Mucosa of rectum (tissue), 2 donors: ENCODE data around the gene INAVA.
"Not testable (repeated sequence)": the region's sequence is repeated elsewhere in the genome, so short reads cannot be mapped to it uniquely, and the experiment has no call there.

ENCODE experiments used
- H3K27ac ChIP-seq, 2 donors: one replicate each; pipeline ENCODE4 v1.7.0; 2013; ENCODE audit warnings: inconsistent platforms in 2 of 2, low read depth in 2 of 2, low read length in 2 of 2
- H3K27me3 ChIP-seq, 2 donors: one replicate each; pipeline ENCODE4 v1.7.0; 2013; ENCODE audit warnings: low read length in 2 of 2; ENCODE audit not compliant: control insufficient read depth in 2 of 2, insufficient read depth in 2 of 2
- H3K36me3 ChIP-seq, 2 donors: one replicate each; pipeline ENCODE4 v1.7.0; 2013; ENCODE audit warnings: low read length in 2 of 2; ENCODE audit not compliant: control insufficient read depth in 2 of 2, insufficient read depth in 2 of 2
- H3K4me1 ChIP-seq, 2 donors: one replicate each; pipeline ENCODE4 v1.7.0; 2013; ENCODE audit warnings: low read length in 2 of 2, mild to moderate bottlenecking in 1 of 2; ENCODE audit not compliant: control insufficient read depth in 2 of 2, insufficient read depth in 2 of 2
- H3K4me3 ChIP-seq, 2 donors: one replicate each; pipeline ENCODE4 v1.7.0; 2013; ENCODE audit warnings: low read length in 2 of 2
- H3K9ac ChIP-seq, 2 donors: one replicate each; pipeline ENCODE4 v1.7.0; 2013; ENCODE audit warnings: low read length in 2 of 2, low read depth in 1 of 2, mild to moderate bottlenecking in 1 of 2
- H3K9me3 ChIP-seq, 2 donors: one replicate each; pipeline ENCODE4 v1.7.0; 2013; ENCODE audit warnings: low read length in 2 of 2; ENCODE audit not compliant: control insufficient read depth in 2 of 2
- donor health status: healthy.
- donor health status: Normal muscosa, but diverticular disease.

The INAVA gene

DNA sequence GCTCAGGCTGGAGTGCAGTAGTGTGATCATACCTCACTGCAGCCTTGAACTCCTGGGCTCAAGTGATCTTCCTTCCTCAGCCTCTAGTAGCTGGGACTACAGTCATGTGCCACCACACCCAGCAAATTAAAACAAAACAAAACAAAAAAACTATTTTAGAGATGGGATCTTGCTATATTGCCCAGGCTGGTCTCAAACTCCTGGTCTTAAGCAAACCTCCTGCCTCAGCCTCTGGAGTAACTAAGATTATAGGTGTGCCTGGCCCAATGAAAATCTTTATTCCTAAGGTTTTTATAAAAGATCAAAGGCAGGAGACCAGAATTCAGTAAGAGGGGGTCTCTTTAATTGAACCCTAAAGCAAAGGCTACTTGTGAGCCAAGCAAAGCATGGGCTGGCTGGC, 10.1 kb downstream of the INAVA start:
- Histone ChIP-seq H3K4me3 (no peak overlapping the region), H3K27ac (peak overlapping the region; percentile 95 to 96), H3K9me3 (no peaks in the 10 kb centered on the region), H3K4me1 (peaks cover 53 to 77% of the 10 kb centered on the region in 2 donors), H3K9ac (no peak overlapping the region), H3K36me3 (peaks cover 41 to 44% of the 10 kb centered on the region in 2 donors), H3K27me3 (no peaks in the 10 kb centered on the region)

DNA sequence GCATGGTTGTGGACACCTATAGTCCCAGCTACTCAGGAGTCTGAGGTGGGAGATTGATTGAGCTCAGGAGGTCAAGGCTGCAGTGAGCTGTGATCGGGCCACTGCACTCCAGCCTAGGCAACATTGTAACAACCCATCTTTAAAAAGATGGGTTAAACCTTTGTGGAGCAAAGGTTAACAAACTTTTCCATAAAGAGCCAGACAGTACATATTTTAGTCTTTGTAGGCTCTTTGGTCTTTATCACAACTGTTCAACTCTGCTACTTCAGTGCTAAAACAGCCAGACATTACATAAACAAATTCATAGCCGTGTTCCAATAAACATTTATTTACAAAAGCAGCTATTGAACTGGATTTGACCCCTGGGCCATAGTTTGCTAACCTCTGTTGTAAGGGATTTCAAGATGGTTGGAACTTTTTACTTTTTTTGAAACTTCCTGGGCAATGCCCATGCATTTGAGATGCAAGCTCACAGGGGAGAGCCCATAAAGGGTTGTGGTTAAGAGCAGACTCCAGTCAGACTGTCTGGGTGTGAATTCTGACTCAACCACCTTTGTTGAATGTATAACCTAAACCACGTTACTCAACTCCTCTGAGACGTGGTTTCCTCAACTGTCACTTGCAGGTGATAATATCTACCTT, 10.8 kb downstream of the INAVA start:
- no peaks in the 10 kb centered on the region for H3K9me3 ChIP-seq
- no peaks in the 10 kb centered on the region for H3K27me3 ChIP-seq
- H3K4me1 ChIP-seq, result peaks cover 50 to 72% of the 10 kb centered on the region in 2 donors
- H3K9ac ChIP-seq, result no peak overlapping the region
- peak overlapping the region; percentile 95 to 96 for H3K27ac ChIP-seq
- no peak overlapping the region for H3K4me3 ChIP-seq
- peaks cover 41 to 46% of the 10 kb centered on the region in 2 donors for H3K36me3 ChIP-seq

DNA sequence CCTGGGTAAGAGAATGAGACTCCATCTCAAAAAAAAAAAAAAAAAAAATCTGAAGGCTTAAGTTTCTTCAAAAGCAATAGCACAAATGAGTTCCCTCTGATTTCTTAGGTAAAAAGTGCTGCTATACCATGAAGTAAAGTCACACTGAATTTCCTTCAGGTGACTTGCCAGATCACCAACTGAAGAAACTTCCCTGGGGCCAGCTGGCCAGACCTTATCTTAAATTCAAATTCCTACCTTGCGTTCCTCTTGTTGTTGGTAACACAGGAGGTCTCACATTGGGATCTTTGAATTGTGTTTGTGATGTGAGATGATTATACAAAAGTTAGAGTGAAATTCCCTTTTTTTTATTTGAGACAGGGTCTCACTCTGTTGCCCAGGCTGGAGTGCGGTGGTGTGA, 11.8 kb downstream of the INAVA start:
- Histone ChIP-seq H3K27ac (peak overlapping the region; percentile 95 to 96), H3K4me3 (no peak overlapping the region), H3K27me3 (no peaks in the 10 kb centered on the region), H3K36me3 (peaks cover 36 to 46% of the 10 kb centered on the region in 2 donors), H3K9ac (peak overlapping the region in 1 of 2 donors; percentile 56), H3K9me3 (no peaks in the 10 kb centered on the region), H3K4me1 (peaks cover 43 to 63% of the 10 kb centered on the region in 2 donors)

DNA sequence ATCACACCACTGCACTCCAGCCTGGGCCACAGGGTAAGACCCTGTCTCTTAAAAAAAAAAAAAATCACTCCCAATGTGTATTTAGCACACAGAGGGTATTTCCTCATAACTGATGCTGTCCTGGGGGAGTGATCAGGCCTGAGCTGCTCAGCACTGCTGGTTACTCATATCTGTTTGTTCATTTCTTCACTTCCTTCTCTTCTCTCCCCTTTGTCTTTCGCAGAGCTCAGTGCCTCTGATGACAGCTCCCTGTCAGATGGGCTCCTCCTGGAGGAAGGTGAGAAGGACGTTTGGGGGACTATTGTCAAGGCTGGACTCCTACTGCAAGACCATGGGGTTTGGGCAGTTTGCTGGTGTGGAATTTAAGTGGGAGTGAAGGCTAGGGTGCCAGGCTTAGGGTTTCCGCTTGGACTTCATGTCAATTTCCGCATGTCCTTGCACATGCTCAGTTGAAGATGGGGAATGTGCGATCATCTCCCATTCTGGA, 13.0 kb downstream of the INAVA start:
- H3K4me1 ChIP-seq, result peaks cover 44 to 62% of the 10 kb centered on the region in 2 donors
- no peaks in the 10 kb centered on the region for H3K27me3 ChIP-seq
- H3K36me3 ChIP-seq, result peaks cover 30 to 43% of the 10 kb centered on the region in 2 donors
- H3K9ac ChIP-seq, result peak overlapping the region; percentile 44 to 56
- peak overlapping the region in 1 of 2 donors; percentile 41 for H3K4me3 ChIP-seq
- no peaks in the 10 kb centered on the region for H3K9me3 ChIP-seq
- peak overlapping the region; percentile 95 to 96 for H3K27ac ChIP-seq

DNA sequence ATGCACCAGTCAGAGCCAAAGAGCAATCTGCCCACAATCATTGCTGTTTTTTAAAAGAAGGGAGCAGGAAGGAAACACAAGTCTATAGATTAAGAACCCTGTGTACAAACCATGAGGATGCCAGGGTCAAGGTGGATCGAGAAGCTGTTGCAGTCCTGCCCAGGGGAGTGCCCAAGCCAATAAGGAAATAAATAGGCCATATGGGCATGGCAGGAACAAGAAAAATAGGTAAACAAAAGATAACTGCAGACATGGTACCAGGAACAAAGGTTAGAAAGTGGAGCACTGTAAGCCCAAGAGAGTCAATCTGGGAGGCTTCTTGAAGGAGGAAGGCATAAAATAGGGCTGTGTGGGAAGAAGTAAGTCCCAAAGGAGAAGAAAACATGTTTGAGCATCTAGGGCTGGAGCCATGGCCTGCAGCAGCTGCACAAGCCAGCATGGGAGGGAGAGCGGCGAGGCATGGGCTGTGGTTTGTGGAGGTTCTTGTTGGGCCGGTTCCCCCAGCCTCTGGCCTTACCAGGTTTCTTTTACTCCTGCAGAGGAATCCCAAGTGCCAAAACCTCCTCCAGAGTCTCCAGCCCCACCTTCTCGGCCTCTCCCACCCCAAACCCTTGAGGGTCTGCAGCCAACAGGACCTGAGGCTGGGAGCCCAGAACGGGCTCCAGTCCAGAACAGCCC, 13.6 kb downstream of the INAVA start:
- H3K4me3 ChIP-seq, result peak overlapping the region; percentile 41

DNA sequence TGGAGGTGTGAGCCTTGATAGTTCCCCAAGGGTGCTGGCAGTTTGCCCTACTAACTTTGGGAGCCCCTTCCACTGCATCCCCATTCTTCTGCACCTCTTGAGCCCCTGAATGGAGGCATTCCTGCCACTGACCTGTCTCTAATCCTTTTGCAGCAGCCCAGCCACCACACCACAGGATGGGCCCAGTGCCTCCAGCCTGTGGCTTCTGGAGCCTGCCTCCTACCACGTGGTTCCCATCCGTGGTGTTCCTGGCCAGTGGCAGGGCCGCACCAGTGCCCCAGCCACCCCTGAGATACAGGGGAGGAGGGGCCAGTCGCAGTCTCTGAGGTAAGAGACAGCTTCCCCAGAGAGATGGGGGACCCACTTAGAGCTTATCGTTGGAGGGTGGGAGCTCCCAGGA, 14.4 kb downstream of the INAVA start:
- Histone ChIP-seq H3K9me3 (no peaks in the 10 kb centered on the region), H3K4me1 (peaks cover 47 to 69% of the 10 kb centered on the region in 2 donors), H3K27me3 (no peaks in the 10 kb centered on the region), H3K4me3 (peak overlapping the region; percentile 41), H3K27ac (peak overlapping the region; percentile 95 to 96), H3K36me3 (peaks cover 28 to 49% of the 10 kb centered on the region in 2 donors), H3K9ac (peak overlapping the region; percentile 8 to 32)

More for the DNA sequence above, 13.6 kb downstream of the INAVA start:
- H3K27ac ChIP-seq, result peak overlapping the region; percentile 95 to 96
- H3K4me1 ChIP-seq, result peaks cover 47 to 69% of the 10 kb centered on the region in 2 donors
- H3K9me3 ChIP-seq, result no peaks in the 10 kb centered on the region
- peaks cover 30 to 48% of the 10 kb centered on the region in 2 donors for H3K36me3 ChIP-seq
- peak overlapping the region; percentile 14 to 32 for H3K9ac ChIP-seq
- H3K27me3 ChIP-seq, result no peaks in the 10 kb centered on the region

DNA sequence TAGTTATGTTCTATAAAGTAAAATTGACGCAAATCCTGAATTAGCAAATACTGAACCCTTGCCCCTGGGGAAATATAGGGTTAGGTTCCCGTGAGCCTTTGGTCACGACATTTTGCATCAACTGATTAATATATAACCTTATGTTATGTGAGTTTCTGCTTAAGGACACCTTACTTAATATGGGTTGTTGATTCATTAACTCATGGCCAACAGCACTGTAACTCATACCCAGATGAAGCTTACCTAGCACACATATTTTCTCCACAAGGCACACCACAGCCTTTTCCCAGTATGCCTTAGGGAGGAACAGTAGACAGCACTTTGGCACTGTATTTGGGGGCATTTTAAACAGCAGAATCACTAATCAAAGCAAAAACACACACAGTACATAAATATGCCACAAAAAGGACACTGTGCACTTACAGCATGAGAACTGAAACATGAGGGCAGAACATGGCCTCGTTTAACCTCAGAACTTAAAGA, 15.1 kb downstream of the INAVA start:
- H3K9ac ChIP-seq, result no peak overlapping the region
- peak overlapping the region; percentile 3 to 95 for H3K27ac ChIP-seq
- H3K4me3 ChIP-seq, result no peak overlapping the region
- no peaks in the 10 kb centered on the region for H3K9me3 ChIP-seq
- H3K27me3 ChIP-seq, result no peaks in the 10 kb centered on the region
- H3K36me3 ChIP-seq, result peaks cover 28 to 49% of the 10 kb centered on the region in 2 donors
- peaks cover 47 to 64% of the 10 kb centered on the region in 2 donors for H3K4me1 ChIP-seq

DNA sequence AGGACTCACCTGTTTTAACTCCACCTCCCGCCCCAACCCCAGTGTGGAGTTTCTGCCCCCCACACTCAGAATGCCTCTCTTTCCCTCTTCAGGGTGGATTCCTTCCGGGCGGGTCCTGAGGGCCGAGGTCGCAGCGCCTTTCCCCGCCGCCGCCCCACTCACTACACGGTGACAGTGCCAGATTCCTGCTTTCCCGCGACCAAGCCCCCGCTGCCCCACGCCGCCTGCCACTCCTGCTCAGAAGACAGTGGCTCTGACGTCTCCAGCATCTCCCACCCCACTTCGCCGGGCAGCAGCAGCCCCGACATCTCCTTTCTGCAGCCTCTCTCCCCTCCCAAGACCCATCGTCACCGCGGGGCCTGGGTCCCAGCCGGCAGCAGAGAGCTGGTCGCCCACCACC, 16.7 kb downstream of the INAVA start:
- Histone ChIP-seq H3K9ac (no peak overlapping the region), H3K4me1 (peaks cover 36 to 50% of the 10 kb centered on the region in 2 donors), H3K9me3 (no peaks in the 10 kb centered on the region), H3K36me3 (peaks cover 28 to 49% of the 10 kb centered on the region in 2 donors), H3K27ac (no peak overlapping the region), H3K27me3 (no peaks in the 10 kb centered on the region), H3K4me3 (no peak overlapping the region)

DNA sequence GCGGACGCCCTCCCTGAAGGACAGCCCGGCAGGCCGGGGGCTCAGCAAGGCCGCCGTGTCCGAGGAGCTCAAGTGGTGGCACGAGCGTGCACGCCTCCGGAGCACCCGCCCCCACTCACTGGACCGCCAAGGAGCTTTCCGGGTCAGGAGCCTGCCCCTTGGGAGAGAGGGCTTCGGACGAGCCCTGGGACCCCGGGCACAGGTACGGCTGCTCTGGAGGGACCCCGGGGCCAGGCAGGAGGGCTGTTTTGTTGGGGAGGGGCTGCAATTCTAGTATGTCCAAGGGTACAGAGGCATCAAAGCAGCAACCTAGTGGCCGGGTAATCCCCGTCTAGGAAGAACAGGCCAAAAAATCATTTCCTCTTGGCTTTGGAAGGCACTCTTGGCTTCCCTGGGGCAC, 17.2 kb downstream of the INAVA start:
- H3K4me1 ChIP-seq, result peaks cover 32 to 48% of the 10 kb centered on the region in 2 donors
- peaks cover 28 to 45% of the 10 kb centered on the region in 2 donors for H3K36me3 ChIP-seq
- not testable (repeated sequence) for H3K4me3 ChIP-seq, H3K9me3 ChIP-seq, H3K9ac ChIP-seq, H3K27me3 ChIP-seq
- peak overlapping the region; percentile 43 to 61 for H3K27ac ChIP-seq
